ENCODE measurements around the gene SLC7A6OS.

The SLC7A6OS gene

GRCh38 chr16:68345351-68345810 lies 34.6 kb upstream of the SLC7A6OS start:
- Histone ChIP-seq H3K27me3 (replicated peaks; ENCODE audit: control insufficient read depth, insufficient read depth, low read length, poor library complexity, severe bottlenecking) (no peaks in the 10 kb centered on the region), H3K27ac (ENCODE audit: insufficient read depth, low read length, poor library complexity, severe bottlenecking) (no peak overlapping the region), H3K9me3 (ENCODE audit: control insufficient read depth, low read length) (no peaks in the 10 kb centered on the region), H3K4me3 (ENCODE audit: insufficient read depth, low read depth, low read length, poor library complexity, severe bottlenecking) (no peak overlapping the region), H3K36me3 (ENCODE audit: control insufficient read depth, insufficient read depth, low read length) (peaks cover 43% of the 10 kb centered on the region), H3K4me1 (ENCODE audit: control insufficient read depth, insufficient read depth, low read length, poor library complexity, severe bottlenecking) (no peaks in the 10 kb centered on the region)
- no peak for DNase-seq

GRCh38 chr16:68344252-68344651 lies 33.5 kb upstream of the SLC7A6OS start:
- no peaks in the 10 kb centered on the region for H3K4me1 ChIP-seq (ENCODE audit: control insufficient read depth, insufficient read depth, low read length, poor library complexity, severe bottlenecking)
- H3K27ac ChIP-seq (ENCODE audit: insufficient read depth, low read length, poor library complexity, severe bottlenecking): no peak overlapping the region
- no peak overlapping the region for H3K4me3 ChIP-seq (ENCODE audit: insufficient read depth, low read depth, low read length, poor library complexity, severe bottlenecking)
- peaks cover 46% of the 10 kb centered on the region for H3K36me3 ChIP-seq (ENCODE audit: control insufficient read depth, insufficient read depth, low read length)
- H3K27me3 ChIP-seq (replicated peaks; ENCODE audit: control insufficient read depth, insufficient read depth, low read length, poor library complexity, severe bottlenecking): no peaks in the 10 kb centered on the region
- no peaks in the 10 kb centered on the region for H3K9me3 ChIP-seq (ENCODE audit: control insufficient read depth, low read length)
- DNase-seq: no peak

DNA sequence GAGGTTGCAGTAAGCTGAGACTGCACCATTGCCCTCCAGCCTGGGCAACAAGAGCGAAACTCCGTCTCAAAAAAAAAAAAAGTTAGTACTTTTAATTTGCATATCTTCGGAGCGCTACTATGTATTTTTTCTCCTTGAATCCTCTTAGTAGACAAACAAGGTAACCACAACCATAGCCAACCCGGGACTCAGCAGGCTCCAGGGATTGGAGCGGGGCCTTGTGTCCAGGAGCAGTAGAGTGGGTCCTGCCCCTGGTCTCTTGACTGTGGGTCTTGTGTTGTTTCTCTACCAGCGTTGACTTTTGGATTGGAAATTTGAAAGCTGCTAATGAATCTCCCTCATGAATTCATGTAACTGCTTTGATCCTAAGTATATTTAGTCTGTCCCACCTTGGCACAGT lies 32.4 kb upstream of the SLC7A6OS start:
- H3K36me3 ChIP-seq (ENCODE audit: control insufficient read depth, insufficient read depth, low read length): peaks cover 54% of the 10 kb centered on the region

DNA sequence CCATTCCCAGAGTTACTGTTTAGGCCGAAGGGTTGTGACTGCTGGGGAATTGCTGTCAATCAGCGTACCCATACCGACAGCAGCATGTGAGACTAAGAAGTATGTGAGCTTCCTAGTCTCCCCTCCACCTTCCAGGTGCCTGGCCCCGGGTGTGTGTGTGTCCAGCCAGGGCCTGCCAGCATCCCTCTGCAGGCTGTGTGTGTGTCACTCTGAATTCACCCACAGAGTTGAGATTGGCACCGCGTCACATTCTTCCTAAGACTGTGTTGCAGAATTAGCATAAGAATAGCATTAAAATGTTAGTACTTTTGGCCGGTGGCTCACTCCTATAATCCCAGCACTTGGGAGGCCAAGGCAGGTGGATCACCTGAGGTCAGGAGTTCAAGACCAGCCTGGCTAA lies 31.9 kb upstream of the SLC7A6OS start:
- Histone ChIP-seq H3K36me3 (ENCODE audit: control insufficient read depth, insufficient read depth, low read length) (peaks cover 59% of the 10 kb centered on the region), H3K4me1 (ENCODE audit: control insufficient read depth, insufficient read depth, low read length, poor library complexity, severe bottlenecking) (no peaks in the 10 kb centered on the region), H3K27me3 (replicated peaks; ENCODE audit: control insufficient read depth, insufficient read depth, low read length, poor library complexity, severe bottlenecking) (no peaks in the 10 kb centered on the region), H3K9me3 (ENCODE audit: control insufficient read depth, low read length) (no peaks in the 10 kb centered on the region), H3K27ac (ENCODE audit: insufficient read depth, low read length, poor library complexity, severe bottlenecking) (no peak overlapping the region), H3K4me3 (ENCODE audit: insufficient read depth, low read depth, low read length, poor library complexity, severe bottlenecking) (no peak overlapping the region)
- DNase-seq: no peak

More for the DNA sequence above, 32.4 kb upstream of the SLC7A6OS start:
- Histone ChIP-seq H3K4me1 (ENCODE audit: control insufficient read depth, insufficient read depth, low read length, poor library complexity, severe bottlenecking) (no peaks in the 10 kb centered on the region), H3K9me3 (ENCODE audit: control insufficient read depth, low read length) (no peaks in the 10 kb centered on the region), H3K4me3 (ENCODE audit: insufficient read depth, low read depth, low read length, poor library complexity, severe bottlenecking) (no peak overlapping the region), H3K27ac (ENCODE audit: insufficient read depth, low read length, poor library complexity, severe bottlenecking) (no peak overlapping the region), H3K27me3 (replicated peaks; ENCODE audit: control insufficient read depth, insufficient read depth, low read length, poor library complexity, severe bottlenecking) (no peaks in the 10 kb centered on the region)
- DNase-seq: no peak

GRCh38 chr16:68339214-68339613 lies 28.5 kb upstream of the SLC7A6OS start:
- H3K4me1 ChIP-seq (ENCODE audit: control insufficient read depth, insufficient read depth, low read length, poor library complexity, severe bottlenecking): no peaks in the 10 kb centered on the region
- no peak overlapping the region for H3K4me3 ChIP-seq (ENCODE audit: insufficient read depth, low read depth, low read length, poor library complexity, severe bottlenecking)
- no peaks in the 10 kb centered on the region for H3K9me3 ChIP-seq (ENCODE audit: control insufficient read depth, low read length)
- H3K27me3 ChIP-seq (replicated peaks; ENCODE audit: control insufficient read depth, insufficient read depth, low read length, poor library complexity, severe bottlenecking): no peaks in the 10 kb centered on the region
- H3K27ac ChIP-seq (ENCODE audit: insufficient read depth, low read length, poor library complexity, severe bottlenecking): no peak overlapping the region
- no peak for DNase-seq
- H3K36me3 ChIP-seq (ENCODE audit: control insufficient read depth, insufficient read depth, low read length): peaks cover 45% of the 10 kb centered on the region

DNA sequence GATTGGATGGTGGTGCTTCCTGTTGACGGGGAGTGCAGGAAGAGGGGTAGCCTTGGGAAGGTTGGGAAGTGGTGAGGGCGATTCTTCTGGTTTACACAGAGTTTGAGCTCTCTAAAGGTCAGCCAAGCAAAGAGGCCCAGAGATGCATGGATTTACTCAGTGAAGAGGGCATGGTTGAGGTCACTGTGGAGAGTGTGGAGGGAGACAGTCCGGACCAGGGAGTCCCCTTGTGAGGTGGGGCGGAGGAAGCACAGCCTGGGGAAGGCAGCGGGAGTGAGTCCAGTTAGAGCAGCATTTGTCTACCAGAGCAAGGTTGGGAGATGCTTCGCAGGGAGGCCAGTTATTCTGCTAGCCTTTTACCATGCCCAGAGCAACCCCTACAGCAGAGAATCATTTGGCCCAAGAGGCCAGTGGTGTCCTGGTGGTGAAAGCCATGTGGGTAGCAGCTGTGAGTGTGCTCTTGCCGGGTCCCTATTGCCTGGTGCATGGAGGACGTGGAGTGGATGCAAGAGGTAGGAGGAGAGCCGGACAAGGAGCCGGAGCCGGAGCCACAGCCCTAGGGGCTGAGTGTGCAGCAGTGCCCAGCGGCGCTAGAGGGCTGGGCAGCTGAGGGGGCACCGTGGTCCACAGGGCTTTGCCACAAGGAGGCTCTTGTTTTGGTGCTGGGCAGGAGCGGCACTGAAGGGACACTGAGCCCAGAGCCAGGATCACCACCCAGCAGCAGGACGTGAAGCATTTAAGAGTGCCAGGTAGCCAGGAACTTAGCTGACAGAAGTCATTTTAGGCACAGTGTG lies 27.8 kb upstream of the SLC7A6OS start:
- Histone ChIP-seq H3K27ac (ENCODE audit: insufficient read depth, low read length, poor library complexity, severe bottlenecking) (no peak overlapping the region), H3K4me1 (ENCODE audit: control insufficient read depth, insufficient read depth, low read length, poor library complexity, severe bottlenecking) (no peaks in the 10 kb centered on the region), H3K4me3 (ENCODE audit: insufficient read depth, low read depth, low read length, poor library complexity, severe bottlenecking) (no peak overlapping the region), H3K9me3 (ENCODE audit: control insufficient read depth, low read length) (no peaks in the 10 kb centered on the region), H3K27me3 (replicated peaks; ENCODE audit: control insufficient read depth, insufficient read depth, low read length, poor library complexity, severe bottlenecking) (no peaks in the 10 kb centered on the region), H3K36me3 (ENCODE audit: control insufficient read depth, insufficient read depth, low read length) (peaks cover 45% of the 10 kb centered on the region)
- no peak for DNase-seq

DNA sequence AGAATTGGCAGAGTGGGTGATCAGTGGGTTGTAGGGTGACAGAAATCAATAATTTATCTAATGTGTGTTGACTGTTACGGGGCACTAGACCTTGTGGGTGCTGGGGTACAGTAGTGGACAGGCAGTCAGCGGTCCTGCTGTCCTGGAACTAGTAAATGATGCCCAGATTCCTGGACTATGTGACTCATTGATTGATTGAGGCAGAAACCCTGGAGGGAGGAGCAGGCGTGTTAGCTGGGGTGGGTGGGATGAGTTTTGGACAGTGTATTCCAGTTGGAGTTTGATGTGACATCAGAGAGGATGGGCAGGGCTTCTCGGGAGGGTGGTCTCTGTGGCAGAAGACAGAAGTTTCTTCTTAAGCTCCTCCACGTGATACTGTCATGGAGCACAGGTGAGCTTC lies 24.4 kb upstream of the SLC7A6OS start:
- Histone ChIP-seq H3K9me3 (ENCODE audit: control insufficient read depth, low read length) (no peaks in the 10 kb centered on the region), H3K36me3 (ENCODE audit: control insufficient read depth, insufficient read depth, low read length) (peaks cover 35% of the 10 kb centered on the region), H3K4me3 (ENCODE audit: insufficient read depth, low read depth, low read length, poor library complexity, severe bottlenecking) (no peak overlapping the region), H3K27me3 (replicated peaks; ENCODE audit: control insufficient read depth, insufficient read depth, low read length, poor library complexity, severe bottlenecking) (no peaks in the 10 kb centered on the region), H3K27ac (ENCODE audit: insufficient read depth, low read length, poor library complexity, severe bottlenecking) (no peak overlapping the region), H3K4me1 (ENCODE audit: control insufficient read depth, insufficient read depth, low read length, poor library complexity, severe bottlenecking) (peaks cover 6% of the 10 kb centered on the region)
- no peak for DNase-seq

DNA sequence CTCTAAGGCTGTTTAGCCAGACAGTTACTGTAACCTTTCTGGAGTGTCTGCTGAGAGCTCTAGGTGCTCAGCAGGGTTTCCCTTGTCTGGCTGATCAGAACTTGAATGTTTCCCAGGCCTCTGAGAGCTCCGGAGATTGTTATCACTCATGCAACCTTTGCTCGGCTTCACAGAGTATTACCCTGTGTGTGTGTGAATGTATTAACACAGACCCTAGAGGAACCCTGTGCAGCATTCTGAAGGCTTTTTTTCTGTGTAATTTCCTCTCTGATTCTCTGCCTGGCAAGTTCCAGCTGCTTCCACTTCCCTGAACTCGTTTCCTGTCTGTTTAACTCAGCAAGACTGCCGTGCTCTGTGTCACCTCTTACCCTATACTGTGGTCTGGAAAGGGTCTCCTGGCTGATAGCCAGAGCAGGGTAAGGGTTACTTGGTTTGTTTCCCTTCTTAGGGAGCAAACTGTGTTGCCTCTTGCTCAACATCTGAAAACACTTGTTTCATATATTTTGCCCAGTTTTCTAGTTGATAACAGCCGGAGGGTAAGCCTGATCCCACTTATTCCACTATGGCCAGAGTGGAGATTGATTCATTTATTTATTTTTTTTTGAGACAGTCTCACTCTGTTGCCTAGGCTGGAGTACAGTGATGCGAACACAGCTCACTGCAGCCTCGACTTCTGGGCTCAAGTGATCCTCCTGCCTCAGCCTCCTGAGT lies 21.8 kb upstream of the SLC7A6OS start:
- H3K36me3 ChIP-seq (ENCODE audit: control insufficient read depth, insufficient read depth, low read length): peaks cover 9% of the 10 kb centered on the region
- peaks cover 6% of the 10 kb centered on the region for H3K4me1 ChIP-seq (ENCODE audit: control insufficient read depth, insufficient read depth, low read length, poor library complexity, severe bottlenecking)
- H3K4me3 ChIP-seq (ENCODE audit: insufficient read depth, low read depth, low read length, poor library complexity, severe bottlenecking): no peak overlapping the region
- DNase-seq: no peak
- no peaks in the 10 kb centered on the region for H3K27me3 ChIP-seq (replicated peaks; ENCODE audit: control insufficient read depth, insufficient read depth, low read length, poor library complexity, severe bottlenecking)
- no peaks in the 10 kb centered on the region for H3K9me3 ChIP-seq (ENCODE audit: control insufficient read depth, low read length)
- H3K27ac ChIP-seq (ENCODE audit: insufficient read depth, low read length, poor library complexity, severe bottlenecking): no peak overlapping the region

DNA sequence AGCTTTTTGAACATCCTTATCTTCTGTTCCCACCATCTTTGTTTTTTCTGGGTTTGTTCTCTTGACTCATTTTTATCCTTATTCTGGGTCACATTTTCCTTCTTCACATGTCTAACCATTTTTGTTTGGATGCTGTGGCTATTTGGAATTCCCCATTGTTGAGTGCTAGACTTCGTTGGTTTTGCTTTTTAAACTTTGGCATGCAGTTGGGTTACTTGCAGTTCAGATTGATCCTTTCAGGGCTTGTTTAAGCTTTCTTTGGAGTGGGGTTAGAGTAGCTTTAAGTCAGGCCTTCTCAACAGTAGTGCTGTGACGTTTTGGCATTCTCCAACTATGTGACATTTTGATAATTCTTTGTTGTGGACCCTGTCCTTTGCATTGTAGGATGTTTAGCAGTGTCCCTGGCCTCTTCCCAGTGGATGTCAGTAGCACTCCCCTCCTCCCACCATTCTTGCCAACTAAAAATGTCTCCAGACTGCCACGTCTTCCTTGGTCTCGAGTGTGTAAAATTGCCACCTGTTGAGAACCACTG lies 21.2 kb upstream of the SLC7A6OS start:
- H3K4me1 ChIP-seq (ENCODE audit: control insufficient read depth, insufficient read depth, low read length, poor library complexity, severe bottlenecking): peaks cover 6% of the 10 kb centered on the region
- H3K4me3 ChIP-seq (ENCODE audit: insufficient read depth, low read depth, low read length, poor library complexity, severe bottlenecking): no peak overlapping the region
- H3K36me3 ChIP-seq (ENCODE audit: control insufficient read depth, insufficient read depth, low read length): peaks cover 6% of the 10 kb centered on the region
- no peak overlapping the region for H3K27ac ChIP-seq (ENCODE audit: insufficient read depth, low read length, poor library complexity, severe bottlenecking)
- no peaks in the 10 kb centered on the region for H3K9me3 ChIP-seq (ENCODE audit: control insufficient read depth, low read length)
- DNase-seq: no peak
- no peaks in the 10 kb centered on the region for H3K27me3 ChIP-seq (replicated peaks; ENCODE audit: control insufficient read depth, insufficient read depth, low read length, poor library complexity, severe bottlenecking)

GRCh38 chr16:68328860-68329390 lies 18.2 kb upstream of the SLC7A6OS start:
- Histone ChIP-seq H3K36me3 (ENCODE audit: control insufficient read depth, insufficient read depth, low read length) (peaks cover 11% of the 10 kb centered on the region), H3K4me3 (ENCODE audit: insufficient read depth, low read depth, low read length, poor library complexity, severe bottlenecking) (no peak overlapping the region), H3K9me3 (ENCODE audit: control insufficient read depth, low read length) (no peaks in the 10 kb centered on the region), H3K27ac (ENCODE audit: insufficient read depth, low read length, poor library complexity, severe bottlenecking) (no peak overlapping the region), H3K27me3 (replicated peaks; ENCODE audit: control insufficient read depth, insufficient read depth, low read length, poor library complexity, severe bottlenecking) (no peaks in the 10 kb centered on the region), H3K4me1 (ENCODE audit: control insufficient read depth, insufficient read depth, low read length, poor library complexity, severe bottlenecking) (peaks cover 6% of the 10 kb centered on the region)
- no peak for DNase-seq
